PFSK-1 (cell line): ENCODE results near the gene PERM1.

Experiments used
- FOXP2 ChIP-seq: optimal IDR thresholded peaks from 2 replicates; pipeline ENCODE3; 2011; ENCODE audit warnings: borderline replicate concordance, control low read depth, inconsistent platforms; ENCODE audit not compliant: insufficient read depth; ENCODE audit errors: extremely low read length, extremely low read depth
- POLR2AphosphoS5 ChIP-seq: IDR thresholded peaks from 2 replicates; pipeline ENCODE4 v1.6.1; 2012; ENCODE audit warnings: low read depth, mild to moderate bottlenecking, control low read depth, low read length, moderate library complexity
- SIN3A ChIP-seq: IDR thresholded peaks from 2 replicates; pipeline ENCODE4 v1.6.1; 2012; ENCODE audit warnings: mild to moderate bottlenecking, low read length, moderate library complexity, borderline replicate concordance; ENCODE audit not compliant: insufficient read depth
- TAF1 ChIP-seq: IDR thresholded peaks from 2 replicates; pipeline ENCODE4 v1.6.1; 2012; ENCODE audit warnings: low read length, control low read depth, borderline replicate concordance; ENCODE audit not compliant: insufficient read depth
- TF ChIP-seq, protein P1 (sequence below), 2 experiments: IDR thresholded peaks; 2 replicates each; pipeline versions ENCODE4 v1.6.1 to v1.8.0; 2011 to 2012; ENCODE audit warnings: low read depth in 2 of 2, low read length in 2 of 2, control low read depth in 1 of 2, inconsistent platforms in 1 of 2, mild to moderate bottlenecking in 1 of 2, moderate library complexity in 1 of 2; ENCODE audit not compliant: insufficient read depth in 1 of 2

PERM1 gene

DNA sequence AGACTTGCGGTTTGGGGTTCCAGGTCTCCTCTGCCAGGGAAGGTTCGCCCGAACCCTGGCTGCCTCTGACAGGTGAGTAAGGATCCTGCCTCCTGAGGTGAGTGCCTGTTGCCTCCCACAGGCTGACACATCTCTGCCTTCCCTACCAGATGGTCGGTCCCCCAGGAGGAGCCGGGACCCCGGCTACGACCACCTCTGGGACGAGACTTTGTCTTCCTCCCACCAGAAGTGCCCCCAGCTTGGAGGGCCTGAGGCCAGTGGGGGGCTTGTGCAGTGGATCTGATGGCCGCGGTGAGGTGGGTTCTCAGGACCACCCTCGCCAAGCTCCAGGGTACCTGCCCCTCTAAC, 7.6 kb downstream of the PERM1 start:
- TF ChIP-seq SIN3A (no peak), POLR2AphosphoS5 (no peak), FOXP2 (no peak), TAF1 (no peak)
- TF ChIP-seq, protein P1, sequence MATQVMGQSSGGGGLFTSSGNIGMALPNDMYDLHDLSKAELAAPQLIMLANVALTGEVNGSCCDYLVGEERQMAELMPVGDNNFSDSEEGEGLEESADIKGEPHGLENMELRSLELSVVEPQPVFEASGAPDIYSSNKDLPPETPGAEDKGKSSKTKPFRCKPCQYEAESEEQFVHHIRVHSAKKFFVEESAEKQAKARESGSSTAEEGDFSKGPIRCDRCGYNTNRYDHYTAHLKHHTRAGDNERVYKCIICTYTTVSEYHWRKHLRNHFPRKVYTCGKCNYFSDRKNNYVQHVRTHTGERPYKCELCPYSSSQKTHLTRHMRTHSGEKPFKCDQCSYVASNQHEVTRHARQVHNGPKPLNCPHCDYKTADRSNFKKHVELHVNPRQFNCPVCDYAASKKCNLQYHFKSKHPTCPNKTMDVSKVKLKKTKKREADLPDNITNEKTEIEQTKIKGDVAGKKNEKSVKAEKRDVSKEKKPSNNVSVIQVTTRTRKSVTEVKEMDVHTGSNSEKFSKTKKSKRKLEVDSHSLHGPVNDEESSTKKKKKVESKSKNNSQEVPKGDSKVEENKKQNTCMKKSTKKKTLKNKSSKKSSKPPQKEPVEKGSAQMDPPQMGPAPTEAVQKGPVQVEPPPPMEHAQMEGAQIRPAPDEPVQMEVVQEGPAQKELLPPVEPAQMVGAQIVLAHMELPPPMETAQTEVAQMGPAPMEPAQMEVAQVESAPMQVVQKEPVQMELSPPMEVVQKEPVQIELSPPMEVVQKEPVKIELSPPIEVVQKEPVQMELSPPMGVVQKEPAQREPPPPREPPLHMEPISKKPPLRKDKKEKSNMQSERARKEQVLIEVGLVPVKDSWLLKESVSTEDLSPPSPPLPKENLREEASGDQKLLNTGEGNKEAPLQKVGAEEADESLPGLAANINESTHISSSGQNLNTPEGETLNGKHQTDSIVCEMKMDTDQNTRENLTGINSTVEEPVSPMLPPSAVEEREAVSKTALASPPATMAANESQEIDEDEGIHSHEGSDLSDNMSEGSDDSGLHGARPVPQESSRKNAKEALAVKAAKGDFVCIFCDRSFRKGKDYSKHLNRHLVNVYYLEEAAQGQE (IDR thresholded peaks at IDR 0.05; ENCODE audit: insufficient read depth in 1 of 2, low read depth in 2 of 2, low read length in 2 of 2) = no peak

DNA sequence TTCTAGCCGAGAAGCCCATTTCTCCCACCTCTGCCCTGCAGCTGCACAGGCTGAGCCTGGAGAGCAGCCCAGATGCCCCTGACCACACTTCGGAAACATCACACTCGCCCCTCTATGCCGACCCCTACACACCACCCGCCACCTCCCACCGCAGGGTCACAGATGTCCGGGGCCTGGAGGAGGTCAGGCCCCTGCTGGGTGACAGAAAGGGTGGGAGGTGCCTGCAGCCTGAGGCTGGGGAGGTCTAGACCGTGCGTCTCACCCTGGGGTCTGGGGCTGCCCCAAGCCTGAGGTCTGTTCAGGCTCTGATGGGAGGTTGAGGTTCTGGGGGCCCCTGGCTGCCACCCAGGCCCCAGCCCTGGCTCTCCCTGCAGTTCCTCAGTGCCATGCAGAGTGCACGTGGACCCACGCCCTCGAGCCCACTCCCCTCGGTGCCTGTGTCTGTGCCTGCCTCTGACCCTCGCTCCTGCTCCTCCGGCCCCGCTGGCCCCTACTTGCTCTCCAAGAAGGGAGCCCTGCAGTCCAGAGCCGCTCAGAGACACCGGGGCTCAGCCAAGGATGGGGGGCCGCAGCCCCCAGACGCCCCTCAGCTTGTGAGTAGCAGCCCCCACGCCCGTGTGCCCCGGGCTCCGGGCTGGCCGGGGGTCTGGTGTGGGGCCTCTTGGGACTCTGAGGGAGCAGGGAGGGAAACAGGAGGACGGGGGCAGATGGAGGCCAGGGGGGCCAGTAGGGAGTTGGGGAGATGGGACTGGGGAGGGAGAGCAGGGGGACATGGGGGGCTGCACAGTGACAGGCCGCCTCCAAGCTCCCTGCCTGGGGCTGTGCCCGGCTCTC, 8.2 kb downstream of the PERM1 start:
- TF ChIP-seq, protein P1 (IDR thresholded peaks at IDR 0.05; ENCODE audit: insufficient read depth in 1 of 2, low read depth in 2 of 2, low read length in 2 of 2) = no peak
- TF ChIP-seq TAF1 (no peak), POLR2AphosphoS5 (no peak), SIN3A (no peak), FOXP2 (no peak)

DNA sequence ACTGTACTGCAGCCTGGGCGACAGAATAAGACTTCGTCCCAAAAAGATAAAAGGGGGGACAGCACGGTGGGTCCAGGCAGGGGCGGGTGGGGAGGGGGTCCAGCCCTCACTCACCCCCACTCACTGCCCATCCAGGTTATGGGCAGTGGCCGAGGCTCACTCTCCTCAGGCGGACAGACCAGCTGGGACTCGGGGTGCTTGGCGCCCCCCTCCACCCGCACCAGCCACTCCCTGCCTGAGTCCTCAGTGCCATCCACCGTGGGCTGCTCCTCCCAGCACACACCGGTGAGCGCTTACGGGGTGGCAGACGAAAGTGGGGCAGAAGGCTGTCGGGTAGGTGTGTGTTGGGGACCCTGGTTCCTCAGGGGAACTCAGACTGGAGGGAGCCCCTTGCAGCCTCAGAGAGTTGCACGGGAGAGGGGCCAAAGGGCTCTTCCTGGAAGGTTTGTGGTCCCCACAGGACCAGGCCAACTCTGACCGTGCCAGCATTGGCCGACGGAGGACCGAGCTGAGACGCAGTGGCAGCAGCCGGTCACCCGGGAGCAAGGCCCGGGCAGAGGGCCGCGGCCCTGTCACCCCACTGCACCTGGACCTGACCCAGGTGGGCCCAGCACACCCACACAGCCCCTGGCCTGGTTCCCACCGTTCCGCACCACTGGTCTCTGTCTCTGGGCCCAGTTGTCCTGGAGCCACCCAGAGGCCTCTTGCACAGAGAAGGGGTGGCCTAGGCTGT, 9.0 kb downstream of the PERM1 start:
- TF ChIP-seq TAF1 (no peak), POLR2AphosphoS5 (no peak), FOXP2 (no peak), SIN3A (no peak)
- TF ChIP-seq, protein P1 (IDR thresholded peaks at IDR 0.05; ENCODE audit: insufficient read depth in 1 of 2, low read depth in 2 of 2, low read length in 2 of 2) = no peak

- no peak for TF ChIP-seq TAF1
- TF ChIP-seq FOXP2 = no peak
- no peak for TF ChIP-seq SIN3A
- no peak for TF ChIP-seq POLR2AphosphoS5
- TF ChIP-seq, protein P1 (IDR thresholded peaks at IDR 0.05; ENCODE audit: insufficient read depth in 1 of 2, low read depth in 2 of 2, low read length in 2 of 2) = no peak
These were observed 10.0 kb downstream of the PERM1 start for GRCh38 chr1:971751-972506.
